Spleen (tissue), 11 donors: ENCODE measurements around the gene ALG12. TPM values are rescaled to one million over a fixed set of nuclear protein-coding genes. Genes with fewer than 3 reads are reported as not detected.

Experiments
- DNase-seq: peaks from one replicate; pipeline ENCODE4 v3.0.0-alpha.2; 2020
- H3K27ac ChIP-seq, 8 donors: fragments of 200-600 bp; sonication (generic) in 7 of 8; 1 replicate in 4 of 8; 2 replicates in 4 of 8; pipeline versions ENCODE4 v1.5.0 to v1.8.0; 2016 to 2021; ENCODE audit warnings: inconsistent platforms in 4 of 8, mild to moderate bottlenecking in 4 of 8, moderate library complexity in 1 of 8
- H3K27me3 ChIP-seq, 7 donors: fragments of 200-600 bp; sonication (generic) in 6 of 7; replicated peaks in 1 of 7; 1 replicate in 4 of 7; 2 replicates in 3 of 7; pipeline versions ENCODE4 v1.5.0 to v1.8.0; 2016 to 2021; ENCODE audit warnings: inconsistent platforms in 3 of 7, mild to moderate bottlenecking in 1 of 7
- H3K36me3 ChIP-seq, 6 donors: fragments of 200-600 bp; sonication (generic) in 5 of 6; 1 replicate in 4 of 6; 2 replicates in 2 of 6; pipeline versions ENCODE4 v1.5.0 to v1.8.0; 2016 to 2021; ENCODE audit warnings: inconsistent platforms in 2 of 6
- H3K4me1 ChIP-seq, 6 donors: fragments of 200-600 bp; sonication (generic) in 5 of 6; 1 replicate in 3 of 6; 2 replicates in 3 of 6; pipeline versions ENCODE4 v1.5.0 to v1.8.0; 2016 to 2021; ENCODE audit warnings: inconsistent platforms in 3 of 6
- H3K4me3 ChIP-seq, 8 donors: fragments of 200-600 bp; sonication (generic) in 7 of 8; 1 replicate in 4 of 8; 2 replicates in 4 of 8; pipeline versions ENCODE4 v1.5.0 to v1.8.0; 2016 to 2021; ENCODE audit warnings: inconsistent platforms in 4 of 8, mild to moderate bottlenecking in 4 of 8, moderate library complexity in 2 of 8
- H3K9me3 ChIP-seq, 8 donors: fragments of 200-600 bp; sonication (generic) in 7 of 8; 1 replicate in 4 of 8; 2 replicates in 4 of 8; pipeline versions ENCODE4 v1.5.0 to v1.8.0; 2016 to 2021; ENCODE audit warnings: inconsistent platforms in 4 of 8
- CTCF ChIP-seq, 11 experiments: fragments of 200-600 bp in 7 of 11; fragments of 450-650 bp in 4 of 11; sonication (generic) in 4 of 11; IDR thresholded peaks in 8 of 11; conservative IDR thresholded peaks in 3 of 11; 1 replicate in 7 of 11; 2 replicates in 4 of 11; pipeline versions ENCODE4 v1.4.0 to v1.8.0; 2016 to 2021; ENCODE audit warnings: antibody characterized with exemption in 11 of 11, inconsistent platforms in 4 of 11, mild to moderate bottlenecking in 1 of 11
- POLR2A ChIP-seq, 3 donors: fragments of 450-650 bp; IDR thresholded peaks; one replicate each; pipeline ENCODE4 v1.5.1; 2017; ENCODE audit warnings: antibody characterized with exemption in 3 of 3, mild to moderate bottlenecking in 1 of 3
- POLR2AphosphoS5 ChIP-seq, 3 donors: sonication (generic); formaldehyde crosslinking; IDR thresholded peaks; one replicate each; pipeline ENCODE4 v1.5.1; 2017; ENCODE audit warnings: antibody characterized with exemption in 3 of 3
- WGBS, 5 donors: extraction: QIAGEN DNeasy Blood & Tissue Kit in 3 of 5; methylation state at CpG; one replicate each; pipeline versions ENCODE4 v1.1.5 to v1.1.7; 2013 to 2018; 5-methylcytosine and 5-hydroxymethylcytosine counted together
- intact Hi-C: fragments of 100-400 bp; cut with DNase I; formaldehyde crosslinking; loops from one replicate; pipeline ENCODE4 v1.15.0; 2023; ENCODE audit warnings: low total_unique reads
- polyA plus RNA-seq, 3 donors: library from polyadenylated mRNA; stranded (reverse); fragments of 200-250 nt; gene quantifications; one replicate each; pipeline ENCODE4 v1.2.1, GENCODE V29; 2013
- total RNA-seq, 7 donors: library from RNA; depleted of rRNA in 3 of 7; stranded (reverse); fragments of >200 nt in 3 of 7; fragmentation: NEBNext Ultra II Directional in 4 of 7; extraction: Animal tissue kit (Norgen Biotek cat#: 25700) in 4 of 7; gene quantifications; one replicate each; pipeline versions ENCODE4 v1.1.0 to v1.2.1, GENCODE V29; 2016 to 2021
- donor health status: healthy with polysubstance abuse.
- donor health status: DM: no; HTN: no; CAD: no; lungs with moderate emphysema.
- donor health status: DM: no; HTN: no; CAD: no.
- donor health status: Bipolar disorder and iron deficiency.
- donor health status: healthy.
- donor health status: DM: no; HTN: no; CAD: no.
- donor health status: DM: yes; HTN: yes; CAD: no.

The ALG12 gene
- total and polyA plus RNA-seq, 10 donors, result 5.7 to 20.1 (median 11.8) TPM

DNA sequence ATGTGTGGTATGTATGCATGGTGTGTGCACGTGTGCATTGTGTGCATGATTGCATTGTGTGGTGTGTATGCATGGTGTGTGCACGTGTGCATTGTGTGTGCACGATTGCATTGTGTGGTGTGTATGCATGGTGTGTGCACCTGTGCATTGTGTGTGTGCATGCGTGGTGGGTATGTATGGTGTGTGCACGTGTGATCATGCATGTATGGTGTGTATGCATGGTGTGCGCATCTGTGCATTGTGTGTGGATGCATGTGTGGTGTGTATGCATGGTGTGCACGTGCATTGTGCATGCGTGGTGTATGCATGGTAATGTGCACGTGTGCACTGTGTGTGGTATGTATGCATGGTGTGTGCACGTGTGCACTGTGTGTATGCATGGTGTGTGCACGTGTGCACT is 16.8 kb downstream of the ALG12 start:
- intact Hi-C loops, result no loop called here
- TF ChIP-seq POLR2AphosphoS5 (IDR thresholded peaks at IDR 0.05), result no peak
- TF ChIP-seq CTCF (IDR thresholded peaks at IDR 0.05 in 8 of 11, conservative IDR thresholded peaks at IDR 0.05 in 3 of 11), result no peak
- no peak for TF ChIP-seq POLR2A (IDR thresholded peaks at IDR 0.05)
- Histone ChIP-seq H3K27me3 (no peaks in the 10 kb centered on the region), H3K4me1 (no peaks in the 10 kb centered on the region), H3K36me3 (peaks cover 0 to 96% (median 35%) of the 10 kb centered on the region in 6 donors), H3K9me3 (no peaks in the 10 kb centered on the region), H3K4me3 (no peak overlapping the region), H3K27ac (no peak overlapping the region)
- DNase-seq, result no peak
- WGBS, 5 donors, result 94 to 98% (median 97%) methylated on average over 11 of the region's 11 CpGs

DNA sequence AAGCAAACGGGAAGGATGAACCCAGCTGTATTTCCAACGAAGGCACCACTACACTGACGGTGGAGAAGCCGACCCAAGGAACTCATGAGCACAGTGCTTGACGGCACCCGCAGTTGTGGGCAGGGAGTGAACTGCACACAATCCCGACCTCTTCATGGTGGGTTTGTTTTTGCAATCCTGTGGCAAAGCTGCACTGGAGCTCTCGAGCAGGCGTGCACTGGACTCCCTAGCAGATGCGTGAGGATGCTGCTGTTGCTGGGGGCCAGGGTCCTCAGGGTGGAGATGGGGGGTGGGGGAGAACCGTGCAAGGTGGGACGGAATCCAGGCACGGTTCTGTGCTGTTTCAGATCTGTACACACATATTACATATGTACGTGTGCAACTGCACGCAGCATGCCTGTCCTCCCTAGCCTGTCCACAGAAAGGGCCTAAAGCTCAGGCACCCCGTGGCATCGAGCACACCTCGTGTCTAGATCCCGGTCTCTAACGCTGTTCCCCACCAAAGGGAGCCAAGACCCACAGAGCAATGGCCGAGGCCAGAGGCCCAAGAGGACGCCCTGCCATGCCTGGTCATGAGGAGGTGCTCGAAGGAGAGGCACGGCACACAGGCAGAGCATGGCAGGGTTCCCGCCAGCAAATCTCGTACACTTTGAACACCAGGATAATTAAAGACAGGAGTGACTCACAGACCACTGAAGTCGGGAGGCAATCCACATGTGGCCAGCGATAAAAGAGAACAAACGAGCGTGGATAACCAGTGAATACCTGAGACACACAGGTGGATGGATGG is 17.6 kb downstream of the ALG12 start:
- intact Hi-C loops, result no loop called here

GRCh38 chr22:49899530-49899929 is 18.7 kb downstream of the ALG12 start:
- no peak for DNase-seq
- WGBS, 5 donors, result 75 to 89% (median 88%) methylated on average over 6 of the region's 6 CpGs
- no peaks in the 10 kb centered on the region for H3K27me3 ChIP-seq
- peaks cover 0 to 7% (median 1%) of the 10 kb centered on the region in 8 donors for H3K9me3 ChIP-seq
- H3K27ac ChIP-seq, result no peak overlapping the region
- intact Hi-C loops, result no loop called here
- H3K4me3 ChIP-seq, result no peak overlapping the region
- H3K36me3 ChIP-seq, result peaks cover 0 to 80% (median 35%) of the 10 kb centered on the region in 6 donors
- TF ChIP-seq CTCF (IDR thresholded peaks at IDR 0.05 in 8 of 11, conservative IDR thresholded peaks at IDR 0.05 in 3 of 11), result no peak
- no peak for TF ChIP-seq POLR2AphosphoS5 (IDR thresholded peaks at IDR 0.05)
- no peak for TF ChIP-seq POLR2A (IDR thresholded peaks at IDR 0.05)
- no peaks in the 10 kb centered on the region for H3K4me1 ChIP-seq

More for the DNA sequence above, 17.6 kb downstream of the ALG12 start:
- no peaks in the 10 kb centered on the region for H3K27me3 ChIP-seq
- TF ChIP-seq POLR2A (IDR thresholded peaks at IDR 0.05), result no peak
- no peak for TF ChIP-seq CTCF (IDR thresholded peaks at IDR 0.05 in 8 of 11, conservative IDR thresholded peaks at IDR 0.05 in 3 of 11)
- TF ChIP-seq POLR2AphosphoS5 (IDR thresholded peaks at IDR 0.05), result peak in 1 of 3 donors; percentile 69
- no peak overlapping the region for H3K27ac ChIP-seq
- H3K36me3 ChIP-seq, result peaks cover 0 to 88% (median 35%) of the 10 kb centered on the region in 6 donors
- no peak overlapping the region for H3K4me3 ChIP-seq
- no peaks in the 10 kb centered on the region for H3K9me3 ChIP-seq
- no peaks in the 10 kb centered on the region for H3K4me1 ChIP-seq
- DNase-seq, result peak; percentile 56
- WGBS, 5 donors, result 88 to 95% (median 89%) methylated on average over 28 to 30 of the region's 30 CpGs

GRCh38 chr22:49897015-49897684 is 21.1 kb downstream of the ALG12 start:
- intact Hi-C loops, result no loop called here
- peaks cover 0 to 70% (median 13%) of the 10 kb centered on the region in 6 donors for H3K36me3 ChIP-seq
- H3K27me3 ChIP-seq, result no peaks in the 10 kb centered on the region
- no peak for DNase-seq
- H3K9me3 ChIP-seq, result peaks cover 0 to 13% (median 7%) of the 10 kb centered on the region in 8 donors
- 89 to 96% (median 94%) methylated on average over 8 of the region's 8 CpGs for WGBS, 5 donors
- H3K4me1 ChIP-seq, result no peaks in the 10 kb centered on the region
- H3K4me3 ChIP-seq, result no peak overlapping the region
- TF ChIP-seq POLR2AphosphoS5 (IDR thresholded peaks at IDR 0.05), result peak in 1 of 3 donors; percentile 14
- TF ChIP-seq CTCF (IDR thresholded peaks at IDR 0.05 in 8 of 11, conservative IDR thresholded peaks at IDR 0.05 in 3 of 11), result no peak
- no peak overlapping the region for H3K27ac ChIP-seq
